Smooth muscle cell (in vitro differentiated cells): ENCODE measurements around the gene FKBP9. TPM values are rescaled to one million over a fixed set of nuclear protein-coding genes. Genes with fewer than 3 reads are reported as not detected.

Source experiments
- DNase-seq: peaks from one replicate; lab custom pipeline; 2025; ENCODE audit not compliant: unreplicated experiment; lab: John Stamatoyannopoulos, UW
- H2AFZ ChIP-seq: fragments of 200-600 bp; sonication (generic); 2 replicates; pipeline ENCODE4 v1.6.0; 2016; ENCODE audit warnings: antibody characterized with exemption, low read depth, mild to moderate bottlenecking
- H3F3A ChIP-seq: fragments of 200-600 bp; sonication (generic); 2 replicates; pipeline ENCODE4 v1.6.0; 2017; ENCODE audit warnings: antibody characterized with exemption, low read depth
- H3K27ac ChIP-seq: fragments of 200-600 bp; sonication (generic); 2 replicates; pipeline ENCODE4 v1.5.1; 2016; ENCODE audit warnings: low read depth, mild to moderate bottlenecking
- H3K27me3 ChIP-seq: fragments of 200-600 bp; sonication (generic); 2 replicates; pipeline ENCODE4 v1.6.1; 2016; ENCODE audit warnings: low read depth, mild to moderate bottlenecking
- H3K36me3 ChIP-seq: fragments of 200-600 bp; sonication (generic); 2 replicates; pipeline ENCODE4 v1.5.1; 2016; ENCODE audit warnings: low read depth
- H3K4me1 ChIP-seq: fragments of 200-600 bp; sonication (generic); 2 replicates; pipeline ENCODE4 v1.5.1; 2016; ENCODE audit warnings: low read depth
- H3K4me2 ChIP-seq: fragments of 200-600 bp; sonication (generic); 2 replicates; pipeline ENCODE4 v1.6.0; 2016; ENCODE audit warnings: mild to moderate bottlenecking
- H3K4me3 ChIP-seq: fragments of 200-600 bp; sonication (generic); 2 replicates; pipeline ENCODE4 v1.5.1; 2016; ENCODE audit warnings: mild to moderate bottlenecking
- H3K79me2 ChIP-seq: fragments of 200-600 bp; sonication (generic); 2 replicates; pipeline ENCODE4 v1.6.0; 2016; ENCODE audit warnings: low read depth, mild to moderate bottlenecking
- H3K9ac ChIP-seq: fragments of 200-600 bp; sonication (generic); 2 replicates; pipeline ENCODE4 v1.6.0; 2016; ENCODE audit warnings: low read depth
- H3K9me3 ChIP-seq: fragments of 200-600 bp; sonication (generic); replicated peaks from 2 replicates; pipeline ENCODE4 v1.5.1; 2016; ENCODE audit warnings: low read depth
- H4K20me1 ChIP-seq: fragments of 200-600 bp; sonication (generic); 2 replicates; pipeline ENCODE4 v1.6.0; 2016; ENCODE audit warnings: low read depth
- CTCF ChIP-seq: fragments of 200-600 bp; sonication (generic); IDR thresholded peaks from 2 replicates; pipeline ENCODE4 v1.5.1; 2017; ENCODE audit warnings: borderline replicate concordance, mild to moderate bottlenecking, antibody characterized with exemption; ENCODE audit not compliant: insufficient read depth, poor library complexity, severe bottlenecking
- WGBS: methylation state at CpG from one replicate; pipeline ENCODE4 v1.1.7; 2016; ENCODE audit warnings: low lambda C conversion rate; 5-methylcytosine and 5-hydroxymethylcytosine counted together
- polyA plus RNA-seq: library from polyadenylated mRNA; unstranded; fragments of >200 nt; fragmentation: Nextera tagmentation; extraction: Ambion mirVana; gene quantifications from 2 replicates; pipeline ENCODE4 v1.2.1, GENCODE V29; 2016
- total RNA-seq: library from RNA; depleted of rRNA; stranded (reverse); fragments of >200 nt; gene quantifications from 2 replicates; pipeline ENCODE4 v1.2.3, GENCODE V29; 2014

Gene FKBP9
- total RNA-seq = 99.0 and 133 TPM in 2 replicates
- polyA plus RNA-seq = 111 and 130 TPM in 2 replicates

- no peaks in the 10 kb centered on the region for H3K9me3 ChIP-seq
- H2AFZ ChIP-seq = peak within 1 kb of the TSS; percentile 95
- peak within 1 kb of the TSS; percentile 81 for H3K4me3 ChIP-seq
- no peaks in the 10 kb centered on the region for H3F3A ChIP-seq
- no peaks in the 10 kb centered on the region for H3K27me3 ChIP-seq
- DNase-seq = peak; percentile 69
- peaks cover 8% of the 10 kb centered on the region for H3K79me2 ChIP-seq
- peak within 1 kb of the TSS; percentile 48 for H3K27ac ChIP-seq
- peak within 1 kb of the TSS; percentile 80 for H3K9ac ChIP-seq
- no peak for TF ChIP-seq CTCF
- WGBS = under 1% methylated on average over 44 of the region's 91 CpGs
- H4K20me1 ChIP-seq = no peaks in the 10 kb centered on the region
- peak within 1 kb of the TSS; percentile 92 for H3K4me2 ChIP-seq
- no peaks in the 10 kb centered on the region for H3K36me3 ChIP-seq
- H3K4me1 ChIP-seq = no peaks in the 10 kb centered on the region
These were observed at the start of gene FKBP9 for GRCh38 chr7:32957326-32958045. FKBP9 (plus strand) TSS chr7:32957440; CDS start chr7:32957574, 134 bp downstream.

- H3K9me3 ChIP-seq = no peaks in the 10 kb centered on the region
- no peaks in the 10 kb centered on the region for H3K36me3 ChIP-seq
- H3F3A ChIP-seq = no peaks in the 10 kb centered on the region
- no peaks in the 10 kb centered on the region for H3K27me3 ChIP-seq
- no peak overlapping the region for H3K4me3 ChIP-seq
- no peaks in the 10 kb centered on the region for H4K20me1 ChIP-seq
- no peak for DNase-seq
- H2AFZ ChIP-seq = no peak overlapping the region
- H3K9ac ChIP-seq = no peak overlapping the region
- 90% methylated on average over 1 of the region's 1 CpG for WGBS
- H3K27ac ChIP-seq = no peak overlapping the region
- H3K79me2 ChIP-seq = no peaks in the 10 kb centered on the region
- H3K4me2 ChIP-seq = no peak overlapping the region
- no peak for TF ChIP-seq CTCF
- no peaks in the 10 kb centered on the region for H3K4me1 ChIP-seq
These were observed 47.0 kb upstream of the FKBP9 start for GRCh38 chr7:32910195-32910594.

- no peaks in the 10 kb centered on the region for H4K20me1 ChIP-seq
- 61% methylated on average over 1 of the region's 1 CpG for WGBS
- H3K9me3 ChIP-seq = no peaks in the 10 kb centered on the region
- no peaks in the 10 kb centered on the region for H3K27me3 ChIP-seq
- no peaks in the 10 kb centered on the region for H3K4me1 ChIP-seq
- H3K9ac ChIP-seq = no peak overlapping the region
- no peak for TF ChIP-seq CTCF
- H3K4me2 ChIP-seq = no peak overlapping the region
- H3F3A ChIP-seq = no peaks in the 10 kb centered on the region
- no peak overlapping the region for H2AFZ ChIP-seq
- no peak overlapping the region for H3K4me3 ChIP-seq
- peaks cover 3% of the 10 kb centered on the region for H3K36me3 ChIP-seq
- no peaks in the 10 kb centered on the region for H3K79me2 ChIP-seq
- DNase-seq = no peak
- H3K27ac ChIP-seq = no peak overlapping the region
These were observed 43.1 kb upstream of the FKBP9 start for GRCh38 chr7:32914184-32914583.
